Sigmoid colon (tissue), 3 donors: Measurements from ENCODE around the gene MMP27.

Source experiments
- POLR2A ChIP-seq, 2 donors: fragments of 450-650 bp; IDR thresholded peaks; one replicate each; pipeline ENCODE4 v1.6.1; 2016; ENCODE audit warnings: antibody characterized with exemption in 2 of 2, mild to moderate bottlenecking in 2 of 2, moderate library complexity in 2 of 2
- TF ChIP-seq, protein P1 (sequence below), 4 experiments: fragments of 450-650 bp in 3 of 4; fragments of 200-600 bp in 1 of 4; IDR thresholded peaks; one replicate each; pipeline ENCODE4 v1.5.1; 2016 to 2019; ENCODE audit warnings: antibody characterized with exemption in 4 of 4, mild to moderate bottlenecking in 3 of 4, moderate library complexity in 2 of 4

DNA sequence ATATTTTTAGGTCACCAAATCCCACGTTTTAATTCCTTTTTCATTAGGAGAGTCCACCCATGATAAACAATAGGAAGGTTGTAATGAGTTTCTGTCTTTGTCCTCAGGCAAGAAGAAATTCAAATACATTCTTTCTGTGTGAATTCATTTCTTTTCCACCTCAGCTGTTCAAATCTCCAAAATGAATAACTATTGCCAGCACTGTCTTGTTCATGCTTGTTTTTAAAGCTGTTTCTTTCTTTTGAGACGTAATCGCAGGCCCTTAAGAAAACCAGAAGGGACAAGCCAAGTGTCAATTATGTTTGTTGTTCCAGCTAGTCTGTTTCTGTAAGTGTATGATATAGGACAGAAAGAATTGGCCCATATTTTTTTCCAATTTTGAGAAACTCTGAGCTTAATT is 20.2 kb downstream of the MMP27 start:
- TF ChIP-seq, protein P1, sequence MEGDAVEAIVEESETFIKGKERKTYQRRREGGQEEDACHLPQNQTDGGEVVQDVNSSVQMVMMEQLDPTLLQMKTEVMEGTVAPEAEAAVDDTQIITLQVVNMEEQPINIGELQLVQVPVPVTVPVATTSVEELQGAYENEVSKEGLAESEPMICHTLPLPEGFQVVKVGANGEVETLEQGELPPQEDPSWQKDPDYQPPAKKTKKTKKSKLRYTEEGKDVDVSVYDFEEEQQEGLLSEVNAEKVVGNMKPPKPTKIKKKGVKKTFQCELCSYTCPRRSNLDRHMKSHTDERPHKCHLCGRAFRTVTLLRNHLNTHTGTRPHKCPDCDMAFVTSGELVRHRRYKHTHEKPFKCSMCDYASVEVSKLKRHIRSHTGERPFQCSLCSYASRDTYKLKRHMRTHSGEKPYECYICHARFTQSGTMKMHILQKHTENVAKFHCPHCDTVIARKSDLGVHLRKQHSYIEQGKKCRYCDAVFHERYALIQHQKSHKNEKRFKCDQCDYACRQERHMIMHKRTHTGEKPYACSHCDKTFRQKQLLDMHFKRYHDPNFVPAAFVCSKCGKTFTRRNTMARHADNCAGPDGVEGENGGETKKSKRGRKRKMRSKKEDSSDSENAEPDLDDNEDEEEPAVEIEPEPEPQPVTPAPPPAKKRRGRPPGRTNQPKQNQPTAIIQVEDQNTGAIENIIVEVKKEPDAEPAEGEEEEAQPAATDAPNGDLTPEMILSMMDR (IDR thresholded peaks at IDR 0.05): no peak
- no peak for TF ChIP-seq POLR2A (IDR thresholded peaks at IDR 0.05)
